Calu3 (cell line): ENCODE data around the gene CROT. TPM values are rescaled to one million over a fixed set of nuclear protein-coding genes. Genes with fewer than 3 reads are reported as not detected.

Source experiments
- BruUV-seq: library from RNA; stranded (reverse); fragments of 400-500 nt; replicated peaks from 2 replicates; lab custom pipeline; 2021; lab: Mats Ljungman, UMichigan
- CTCF ChIA-PET: fragments of 300-600 bp; sonication (Branson Sonifier 250); formaldehyde crosslinking; loops from one replicate; lab custom pipeline; 2022; ENCODE audit warnings: antibody characterized with exemption; lab: Charles Lee
- DNase-seq: peaks from one replicate; pipeline ENCODE4 v3.0.0; 2022
- H3K27ac Mint-ChIP-seq: one replicate; pipeline ENCODE4 v1.8.0; 2022; ENCODE audit warnings: mixed read lengths; ENCODE audit not compliant: unreplicated experiment
- H3K27me3 Mint-ChIP-seq: one replicate; pipeline ENCODE4 v1.8.0; 2022; ENCODE audit warnings: mixed read lengths; ENCODE audit not compliant: unreplicated experiment
- H3K36me3 Mint-ChIP-seq: one replicate; pipeline ENCODE4 v1.8.0; 2022; ENCODE audit warnings: mild to moderate bottlenecking, moderate library complexity, mixed read lengths; ENCODE audit not compliant: insufficient read depth, unreplicated experiment
- H3K4me1 Mint-ChIP-seq: one replicate; pipeline ENCODE4 v1.8.0; 2022; ENCODE audit warnings: mild to moderate bottlenecking, low read depth, mixed read lengths; ENCODE audit not compliant: unreplicated experiment
- H3K4me3 Mint-ChIP-seq: one replicate; pipeline ENCODE4 v1.8.0; 2022; ENCODE audit warnings: mild to moderate bottlenecking, low read depth, moderate library complexity, mixed read lengths; ENCODE audit not compliant: unreplicated experiment
- H3K9me3 Mint-ChIP-seq: one replicate; pipeline ENCODE4 v1.8.0; 2022; ENCODE audit warnings: low read depth, mixed read lengths; ENCODE audit not compliant: unreplicated experiment
- intact Hi-C: fragments of 100-400 bp; cut with micrococcal nuclease; formaldehyde crosslinking; loops from one replicate; pipeline ENCODE4 v1.10.0; 2022; ENCODE audit not compliant: unreplicated experiment
- total RNA-seq: library from RNA; stranded (reverse); gene quantifications from 2 replicates; pipeline ENCODE4 v1.2.3, GENCODE V29; 2022
- TF ChIP-seq, protein P1 (sequence below): fragments of 200-600 bp; IDR thresholded peaks from one replicate; pipeline ENCODE4 v1.8.0; 2022; ENCODE audit warnings: antibody characterized with exemption; ENCODE audit not compliant: unreplicated experiment

CROT gene
- total RNA-seq, 1 experiment from 2014 or later, result 7.3 TPM

DNA sequence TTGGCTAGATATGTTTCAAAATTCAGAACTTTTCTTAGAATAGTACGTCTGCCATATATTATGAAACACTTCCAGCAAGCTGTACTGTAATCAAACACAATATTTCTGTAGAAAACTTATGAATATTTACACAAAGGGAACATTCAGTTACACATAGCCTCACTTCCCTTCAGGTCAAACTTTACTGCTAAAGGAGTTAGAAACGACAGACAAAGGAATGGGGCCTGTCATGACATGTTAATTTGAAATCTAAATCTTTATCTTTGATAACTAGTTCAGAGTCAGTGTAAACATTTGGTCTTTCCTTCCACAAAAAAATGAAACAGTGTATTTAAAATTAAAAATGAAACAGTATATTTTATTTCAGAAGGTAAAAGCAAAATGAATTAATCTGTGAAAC, 1.0 kb upstream of the CROT start:
- CTCF ChIA-PET, result no interaction called here

DNA sequence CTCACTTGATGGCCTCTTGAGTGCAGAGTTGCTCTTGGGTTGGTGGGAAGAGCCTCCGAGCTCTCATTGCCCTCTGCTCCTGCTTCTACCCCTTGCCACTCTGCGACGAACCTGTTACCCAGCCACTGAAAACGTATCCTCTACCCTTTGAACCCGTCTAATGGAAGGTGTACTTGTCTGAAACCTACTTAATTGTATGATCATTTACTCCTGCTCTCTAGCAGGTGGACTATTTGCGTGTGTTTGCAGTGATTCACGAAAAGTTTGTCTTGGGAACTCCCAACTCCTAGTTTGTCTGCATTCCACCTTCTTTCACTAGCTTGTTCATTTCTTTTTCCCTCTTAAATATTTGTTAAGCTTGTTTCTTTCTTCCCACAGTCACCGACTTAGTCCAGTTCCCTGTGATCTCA, 503 bp downstream of the CROT start:
- CTCF ChIA-PET, result no interaction called here
- Mint-ChIP-seq H3K27me3 (no peaks in the 10 kb centered on the region), H3K9me3 (no peaks in the 10 kb centered on the region), H3K27ac (peak overlapping the region; percentile 24), H3K4me3 (peak overlapping the region; percentile 92), H3K36me3 (peaks cover 16% of the 10 kb centered on the region), H3K4me1 (peaks cover 8% of the 10 kb centered on the region)
- no peak for DNase-seq
- intact Hi-C loops, result loop anchor here (5.0 kb wide), 1 partner anchor 56 kb away; no protein-coding TSS in a partner anchor
- TF ChIP-seq, protein P1, sequence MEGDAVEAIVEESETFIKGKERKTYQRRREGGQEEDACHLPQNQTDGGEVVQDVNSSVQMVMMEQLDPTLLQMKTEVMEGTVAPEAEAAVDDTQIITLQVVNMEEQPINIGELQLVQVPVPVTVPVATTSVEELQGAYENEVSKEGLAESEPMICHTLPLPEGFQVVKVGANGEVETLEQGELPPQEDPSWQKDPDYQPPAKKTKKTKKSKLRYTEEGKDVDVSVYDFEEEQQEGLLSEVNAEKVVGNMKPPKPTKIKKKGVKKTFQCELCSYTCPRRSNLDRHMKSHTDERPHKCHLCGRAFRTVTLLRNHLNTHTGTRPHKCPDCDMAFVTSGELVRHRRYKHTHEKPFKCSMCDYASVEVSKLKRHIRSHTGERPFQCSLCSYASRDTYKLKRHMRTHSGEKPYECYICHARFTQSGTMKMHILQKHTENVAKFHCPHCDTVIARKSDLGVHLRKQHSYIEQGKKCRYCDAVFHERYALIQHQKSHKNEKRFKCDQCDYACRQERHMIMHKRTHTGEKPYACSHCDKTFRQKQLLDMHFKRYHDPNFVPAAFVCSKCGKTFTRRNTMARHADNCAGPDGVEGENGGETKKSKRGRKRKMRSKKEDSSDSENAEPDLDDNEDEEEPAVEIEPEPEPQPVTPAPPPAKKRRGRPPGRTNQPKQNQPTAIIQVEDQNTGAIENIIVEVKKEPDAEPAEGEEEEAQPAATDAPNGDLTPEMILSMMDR, result no peak
- BruUV-seq, result no TSS peak

More for the DNA sequence above, 1.0 kb upstream of the CROT start:
- Mint-ChIP-seq H3K4me3 (peak overlapping the region; percentile 92), H3K9me3 (no peaks in the 10 kb centered on the region), H3K36me3 (peaks cover 16% of the 10 kb centered on the region), H3K27me3 (no peaks in the 10 kb centered on the region), H3K27ac (no peak overlapping the region), H3K4me1 (peaks cover 8% of the 10 kb centered on the region)
- TF ChIP-seq, protein P1, result no peak
- no TSS peak for BruUV-seq
- no peak for DNase-seq
- intact Hi-C loops, result no loop called here

DNA sequence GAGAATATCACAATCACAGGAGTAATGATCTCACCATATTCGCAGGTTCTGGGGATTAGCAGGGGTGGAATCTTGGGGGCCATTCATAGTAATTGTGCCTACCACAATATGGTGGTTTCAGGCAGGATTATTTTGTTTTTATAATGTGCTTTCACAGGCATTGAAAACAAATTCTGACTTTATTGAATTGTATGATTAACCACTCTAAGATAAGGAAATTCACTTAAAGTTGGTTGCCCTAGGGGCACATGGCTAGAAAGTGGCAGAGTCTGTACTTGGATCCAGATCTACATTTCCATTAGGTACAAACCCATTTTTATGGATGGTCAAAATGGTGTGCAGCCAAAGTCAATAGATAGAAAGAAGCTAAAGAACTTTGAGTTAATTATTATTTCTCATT, 1.7 kb downstream of the CROT start:
- H3K27ac Mint-ChIP-seq, result no peak overlapping the region
- H3K36me3 Mint-ChIP-seq, result peaks cover 16% of the 10 kb centered on the region
- no peak for DNase-seq
- H3K9me3 Mint-ChIP-seq, result no peaks in the 10 kb centered on the region
- H3K4me3 Mint-ChIP-seq, result no peak overlapping the region
- no TSS peak for BruUV-seq
- TF ChIP-seq, protein P1, result no peak
- peaks cover 8% of the 10 kb centered on the region for H3K4me1 Mint-ChIP-seq
- intact Hi-C loops, result loop anchor here (5.0 kb wide), 1 partner anchor 55 kb away; no protein-coding TSS in a partner anchor
- CTCF ChIA-PET, result no interaction called here
- H3K27me3 Mint-ChIP-seq, result no peaks in the 10 kb centered on the region

DNA sequence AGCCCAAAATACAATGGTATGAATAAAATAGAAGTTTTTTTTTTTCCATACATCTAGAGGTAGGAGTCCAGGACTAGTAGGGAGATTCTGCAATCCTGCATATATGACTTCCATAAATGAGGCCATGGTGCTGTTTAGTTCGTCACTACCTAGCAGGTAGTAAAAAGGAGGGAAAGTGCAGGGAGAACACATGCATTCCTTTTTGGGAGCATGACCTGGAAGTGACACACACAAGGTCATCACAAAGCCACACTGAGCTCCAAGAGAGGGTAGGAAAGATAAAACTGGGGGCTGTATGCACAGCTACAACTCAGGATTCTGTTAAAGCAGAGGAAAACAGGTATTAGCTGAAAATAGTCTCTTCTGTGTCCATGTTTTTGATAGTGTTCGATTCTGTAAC, 2.2 kb downstream of the CROT start:
- Mint-ChIP-seq H3K27me3 (no peaks in the 10 kb centered on the region), H3K27ac (no peak overlapping the region), H3K36me3 (peaks cover 16% of the 10 kb centered on the region), H3K4me1 (peaks cover 8% of the 10 kb centered on the region), H3K4me3 (no peak overlapping the region), H3K9me3 (no peaks in the 10 kb centered on the region)
- BruUV-seq, result no TSS peak
- DNase-seq, result no peak
- CTCF ChIA-PET, result no interaction called here
- intact Hi-C loops, result loop anchor here (5.0 kb wide), 1 partner anchor 55 kb away; no protein-coding TSS in a partner anchor
- TF ChIP-seq, protein P1, result no peak
